ENCODE measurements around the gene MAD1L1. TPM values are rescaled to one million over a fixed set of nuclear protein-coding genes. Genes with fewer than 3 reads are reported as not detected.

MAD1L1 gene
- total RNA-seq, 1 donor from 2014 or later, result 32.3 TPM

- no peaks in the 10 kb centered on the region for H3K27me3 ChIP-seq (ENCODE audit: insufficient read depth, low read length)
- H3K9ac ChIP-seq (ENCODE audit: low read length), result no peak overlapping the region
- no peak overlapping the region for H3K27ac ChIP-seq (ENCODE audit: low read depth, low read length)
- TF ChIP-seq CTCF (IDR thresholded peaks at IDR 0.05; ENCODE audit: insufficient read depth, low read depth, low read length) (no peak), EZH2 (IDR thresholded peaks at IDR 0.05; ENCODE audit: insufficient read depth, low read length) (no peak)
- H3K79me2 ChIP-seq (ENCODE audit: insufficient read depth, low read length), result no peaks in the 10 kb centered on the region
- H4K20me1 ChIP-seq (ENCODE audit: insufficient read depth, low read length), result peaks cover 20% of the 10 kb centered on the region
- H3K27me3 Mint-ChIP-seq (ENCODE audit: low read depth, unreplicated experiment), result no peaks in the 10 kb centered on the region
- no peak overlapping the region for H2AFZ ChIP-seq (ENCODE audit: low read depth, low read length)
- H3K9me3 Mint-ChIP-seq (ENCODE audit: unreplicated experiment), result peaks cover 12% of the 10 kb centered on the region
- no peak for FAIRE-seq
- H3K36me3 ChIP-seq (ENCODE audit: insufficient read depth, low read length), result no peaks in the 10 kb centered on the region
- H3K36me3 Mint-ChIP-seq (ENCODE audit: low read depth, unreplicated experiment), result peaks cover 28% of the 10 kb centered on the region
- H3K9me3 ChIP-seq (ENCODE audit: insufficient read depth, low read depth, low read length), result peaks cover 5% of the 10 kb centered on the region
- no peaks in the 10 kb centered on the region for H3K4me1 ChIP-seq (ENCODE audit: insufficient read depth, low read length)
- H3K4me3 ChIP-seq (ENCODE audit: insufficient read depth, low read depth, low read length), result no peak overlapping the region
- H3K27ac Mint-ChIP-seq (ENCODE audit: unreplicated experiment), result no peak overlapping the region
- no peak for DNase-seq (ENCODE audit: low read depth)
- no peak overlapping the region for H3K4me3 Mint-ChIP-seq (ENCODE audit: unreplicated experiment)
- no peak overlapping the region for H3K4me2 ChIP-seq (ENCODE audit: low read length)
- H3K4me1 Mint-ChIP-seq (ENCODE audit: low read depth, unreplicated experiment), result no peaks in the 10 kb centered on the region
Observed at GRCh38 chr7:2062648-2063047, 170.1 kb downstream of the MAD1L1 start.

- H3K9me3 ChIP-seq (ENCODE audit: insufficient read depth, low read depth, low read length), result peaks cover 5% of the 10 kb centered on the region
- Mint-ChIP-seq H3K27ac (ENCODE audit: unreplicated experiment) (no peak overlapping the region), H3K27me3 (ENCODE audit: low read depth, unreplicated experiment) (no peaks in the 10 kb centered on the region), H3K4me3 (ENCODE audit: unreplicated experiment) (no peak overlapping the region), H3K36me3 (ENCODE audit: low read depth, unreplicated experiment) (peaks cover 33% of the 10 kb centered on the region), H3K4me1 (ENCODE audit: low read depth, unreplicated experiment) (no peaks in the 10 kb centered on the region), H3K9me3 (ENCODE audit: unreplicated experiment) (peaks cover 12% of the 10 kb centered on the region)
- DNase-seq (ENCODE audit: low read depth), result peak; percentile 91
- no peak overlapping the region for H3K9ac ChIP-seq (ENCODE audit: low read length)
- peaks cover 28% of the 10 kb centered on the region for H4K20me1 ChIP-seq (ENCODE audit: insufficient read depth, low read length)
- TF ChIP-seq EZH2 (IDR thresholded peaks at IDR 0.05; ENCODE audit: insufficient read depth, low read length) (no peak), CTCF (IDR thresholded peaks at IDR 0.05; ENCODE audit: insufficient read depth, low read depth, low read length) (no peak)
- no peak overlapping the region for H2AFZ ChIP-seq (ENCODE audit: low read depth, low read length)
- no peaks in the 10 kb centered on the region for H3K27me3 ChIP-seq (ENCODE audit: insufficient read depth, low read length)
- no peaks in the 10 kb centered on the region for H3K36me3 ChIP-seq (ENCODE audit: insufficient read depth, low read length)
- H3K4me3 ChIP-seq (ENCODE audit: insufficient read depth, low read depth, low read length), result no peak overlapping the region
- no peak overlapping the region for H3K4me2 ChIP-seq (ENCODE audit: low read length)
- H3K4me1 ChIP-seq (ENCODE audit: insufficient read depth, low read length), result no peaks in the 10 kb centered on the region
- H3K79me2 ChIP-seq (ENCODE audit: insufficient read depth, low read length), result no peaks in the 10 kb centered on the region
- no peak overlapping the region for H3K27ac ChIP-seq (ENCODE audit: low read depth, low read length)
- FAIRE-seq, result no peak
Observed at GRCh38 chr7:2060701-2061100, 172.0 kb downstream of the MAD1L1 start.

GRCh38 chr7:2059964-2060700 lies 172.6 kb downstream of the MAD1L1 start:
- no peak overlapping the region for H3K27ac ChIP-seq (ENCODE audit: low read depth, low read length)
- no peak overlapping the region for H2AFZ ChIP-seq (ENCODE audit: low read depth, low read length)

More at GRCh38 chr7:2059964-2060700, 172.6 kb downstream of the MAD1L1 start:
- no peak for FAIRE-seq
- DNase-seq (ENCODE audit: low read depth), result no peak
- no peak overlapping the region for H3K4me2 ChIP-seq (ENCODE audit: low read length)
- H3K36me3 Mint-ChIP-seq (ENCODE audit: low read depth, unreplicated experiment), result peaks cover 31% of the 10 kb centered on the region
- H3K27me3 ChIP-seq (ENCODE audit: insufficient read depth, low read length), result no peaks in the 10 kb centered on the region
- peaks cover 28% of the 10 kb centered on the region for H4K20me1 ChIP-seq (ENCODE audit: insufficient read depth, low read length)
- H3K36me3 ChIP-seq (ENCODE audit: insufficient read depth, low read length), result no peaks in the 10 kb centered on the region
- H3K79me2 ChIP-seq (ENCODE audit: insufficient read depth, low read length), result no peaks in the 10 kb centered on the region
- H3K4me3 ChIP-seq (ENCODE audit: insufficient read depth, low read depth, low read length), result no peak overlapping the region
- TF ChIP-seq EZH2 (IDR thresholded peaks at IDR 0.05; ENCODE audit: insufficient read depth, low read length), result no peak
- no peak for TF ChIP-seq CTCF (IDR thresholded peaks at IDR 0.05; ENCODE audit: insufficient read depth, low read depth, low read length)
- H3K9me3 ChIP-seq (ENCODE audit: insufficient read depth, low read depth, low read length), result peaks cover 5% of the 10 kb centered on the region
- no peak overlapping the region for H3K27ac Mint-ChIP-seq (ENCODE audit: unreplicated experiment)
- peaks cover 12% of the 10 kb centered on the region for H3K9me3 Mint-ChIP-seq (ENCODE audit: unreplicated experiment)
- H3K4me3 Mint-ChIP-seq (ENCODE audit: unreplicated experiment), result no peak overlapping the region
- H3K4me1 ChIP-seq (ENCODE audit: insufficient read depth, low read length), result no peaks in the 10 kb centered on the region
- H3K4me1 Mint-ChIP-seq (ENCODE audit: low read depth, unreplicated experiment), result no peaks in the 10 kb centered on the region
- no peak overlapping the region for H3K9ac ChIP-seq (ENCODE audit: low read length)
- H3K27me3 Mint-ChIP-seq (ENCODE audit: low read depth, unreplicated experiment), result no peaks in the 10 kb centered on the region
